ENCODE results near the gene SVEP1.
"Not testable (repeated sequence)": the region's sequence is repeated elsewhere in the genome, so short reads cannot be mapped to it uniquely, and the experiment has no call there.

Gene SVEP1

DNA sequence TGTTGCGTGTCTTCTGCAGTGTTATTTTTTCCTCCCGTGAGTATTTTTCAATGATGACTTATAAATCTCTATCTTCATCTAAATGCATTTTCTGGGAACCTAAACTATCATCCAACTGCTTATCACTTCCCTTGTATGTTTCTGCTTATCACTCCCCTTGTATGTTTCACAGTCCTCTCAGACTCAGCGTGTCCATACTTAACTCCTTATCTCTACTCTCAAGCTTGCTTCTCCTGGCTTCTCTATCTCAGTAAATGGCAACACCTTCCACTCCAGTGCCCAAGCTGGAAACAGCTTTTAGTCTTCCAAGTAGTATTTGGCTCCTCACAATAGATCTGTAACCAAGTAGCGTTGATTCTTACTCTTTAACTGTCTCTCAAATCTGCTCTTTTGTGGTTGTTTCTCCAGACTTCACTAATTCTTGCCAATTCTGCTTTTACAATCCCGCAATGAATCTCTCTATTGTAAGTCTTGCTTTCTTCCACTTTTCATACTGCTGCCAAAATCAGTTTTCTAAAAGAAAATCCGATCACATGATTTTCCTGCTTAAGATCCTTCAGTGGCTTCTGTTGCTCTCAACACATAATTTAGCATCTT, 208.0 kb downstream of the SVEP1 start:
- Mint-ChIP-seq H3K4me1 (ENCODE audit: low read depth) (no peaks in the 10 kb centered on the region), H3K36me3 (ENCODE audit: low read depth) (no peaks in the 10 kb centered on the region), H3K27ac (no peak overlapping the region), H3K9me3 (no peaks in the 10 kb centered on the region), H3K27me3 (ENCODE audit: low read depth) (no peaks in the 10 kb centered on the region), H3K4me3 (no peak overlapping the region)

DNA sequence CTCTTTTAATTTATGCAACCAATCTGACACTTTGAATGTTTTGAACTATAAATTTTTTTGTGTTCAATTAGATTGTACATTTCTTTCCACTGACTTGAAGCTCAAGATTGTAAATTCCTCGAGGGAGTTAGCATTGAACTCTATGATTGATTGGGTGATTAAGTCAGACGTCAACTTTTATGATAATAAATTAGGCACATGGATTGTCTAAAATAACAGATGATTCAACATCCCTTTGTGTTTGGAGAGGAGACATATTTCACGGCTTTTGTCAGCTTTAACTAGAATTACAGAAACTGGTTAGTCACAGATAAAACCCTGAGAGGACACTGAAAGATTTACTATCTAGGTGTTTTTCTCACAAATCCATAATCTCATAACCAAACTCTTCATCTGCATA, 209.2 kb downstream of the SVEP1 start:
- Mint-ChIP-seq H3K36me3 (ENCODE audit: low read depth) (no peaks in the 10 kb centered on the region), H3K4me3 (no peak overlapping the region), H3K9me3 (no peaks in the 10 kb centered on the region), H3K27ac (no peak overlapping the region), H3K4me1 (ENCODE audit: low read depth) (no peaks in the 10 kb centered on the region), H3K27me3 (ENCODE audit: low read depth) (no peaks in the 10 kb centered on the region)

GRCh38 chr9:110364451-110364850, 215.1 kb downstream of the SVEP1 start:
- H3K27ac Mint-ChIP-seq: no peak overlapping the region
- H3K4me3 Mint-ChIP-seq: no peak overlapping the region
- H3K27me3 Mint-ChIP-seq (ENCODE audit: low read depth): no peaks in the 10 kb centered on the region
- no peaks in the 10 kb centered on the region for H3K4me1 Mint-ChIP-seq (ENCODE audit: low read depth)
- H3K36me3 Mint-ChIP-seq (ENCODE audit: low read depth): no peaks in the 10 kb centered on the region
- H3K9me3 Mint-ChIP-seq: no peaks in the 10 kb centered on the region

- not testable (repeated sequence) for H3K27ac Mint-ChIP-seq; H3K36me3 Mint-ChIP-seq (ENCODE audit: low read depth); H3K27me3 Mint-ChIP-seq (ENCODE audit: low read depth); H3K4me3 Mint-ChIP-seq; H3K4me1 Mint-ChIP-seq (ENCODE audit: low read depth); H3K9me3 Mint-ChIP-seq
Measured at GRCh38 chr9:110358992-110359391, 220.5 kb downstream of the SVEP1 start.

DNA sequence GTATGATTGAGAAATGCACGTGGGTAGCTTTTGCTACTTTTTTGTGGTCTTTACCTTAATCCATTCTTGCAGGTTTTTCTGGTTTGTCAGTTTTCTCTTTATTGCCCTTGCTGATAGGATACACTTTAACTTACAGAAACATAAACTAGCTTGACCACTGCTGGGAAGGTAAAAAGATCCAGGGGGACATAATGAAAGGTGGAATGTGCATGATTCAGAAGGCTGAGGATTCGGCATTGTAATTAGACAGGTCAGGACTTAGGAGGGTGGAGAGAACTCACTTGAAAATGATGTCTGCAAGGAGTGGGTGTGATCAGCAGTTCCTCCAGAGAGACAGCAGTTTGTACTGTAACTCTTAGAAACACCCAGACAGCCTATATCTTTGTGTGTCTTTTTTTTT, 222.0 kb downstream of the SVEP1 start:
- Mint-ChIP-seq H3K4me3 (no peak overlapping the region), H3K9me3 (no peaks in the 10 kb centered on the region), H3K36me3 (ENCODE audit: low read depth) (no peaks in the 10 kb centered on the region), H3K4me1 (ENCODE audit: low read depth) (no peaks in the 10 kb centered on the region), H3K27me3 (ENCODE audit: low read depth) (no peaks in the 10 kb centered on the region), H3K27ac (no peak overlapping the region)

DNA sequence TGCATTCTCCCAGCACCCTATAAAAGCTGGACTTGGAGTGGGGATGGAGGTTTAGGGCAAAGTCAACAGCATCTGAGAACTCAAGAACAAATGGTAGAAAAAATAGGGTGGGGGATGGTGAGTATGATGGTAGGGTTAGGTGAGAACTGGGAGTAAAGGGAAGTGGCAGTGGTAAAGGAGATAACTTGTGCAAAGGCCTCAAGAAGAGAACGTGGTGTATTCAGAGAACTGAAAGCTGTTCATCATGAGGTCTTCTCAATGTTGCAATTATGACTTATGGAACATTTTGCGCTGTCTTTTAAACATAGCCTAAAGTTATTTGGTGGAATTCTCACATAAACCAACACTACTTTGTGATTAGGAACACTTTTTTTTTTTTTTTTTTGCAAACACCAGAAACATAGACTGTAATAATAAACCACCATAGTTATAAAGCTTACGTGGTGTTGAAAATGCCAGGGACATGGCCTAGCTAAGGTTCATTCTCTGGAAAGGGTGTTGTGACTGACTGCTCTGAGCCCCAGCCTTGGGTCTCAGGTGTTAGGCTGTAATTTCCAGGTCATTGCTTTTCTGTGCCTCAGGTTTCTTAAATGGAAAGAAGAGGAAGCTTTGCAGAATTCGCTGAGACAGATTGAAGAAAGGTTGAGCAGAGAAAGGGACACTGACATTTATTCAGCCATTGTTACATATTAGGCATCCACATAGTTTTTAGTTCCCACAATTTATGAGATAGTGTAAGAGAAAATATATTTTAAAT, 222.7 kb downstream of the SVEP1 start:
- Mint-ChIP-seq H3K36me3 (ENCODE audit: low read depth) (no peaks in the 10 kb centered on the region), H3K9me3 (no peaks in the 10 kb centered on the region), H3K27me3 (ENCODE audit: low read depth) (no peaks in the 10 kb centered on the region), H3K27ac (no peak overlapping the region), H3K4me3 (no peak overlapping the region), H3K4me1 (ENCODE audit: low read depth) (no peaks in the 10 kb centered on the region)

GRCh38 chr9:110355911-110356310, 223.6 kb downstream of the SVEP1 start:
- Mint-ChIP-seq H3K27me3 (ENCODE audit: low read depth) (no peaks in the 10 kb centered on the region), H3K4me3 (no peak overlapping the region), H3K9me3 (no peaks in the 10 kb centered on the region), H3K4me1 (ENCODE audit: low read depth) (no peaks in the 10 kb centered on the region), H3K27ac (no peak overlapping the region), H3K36me3 (ENCODE audit: low read depth) (no peaks in the 10 kb centered on the region)

DNA sequence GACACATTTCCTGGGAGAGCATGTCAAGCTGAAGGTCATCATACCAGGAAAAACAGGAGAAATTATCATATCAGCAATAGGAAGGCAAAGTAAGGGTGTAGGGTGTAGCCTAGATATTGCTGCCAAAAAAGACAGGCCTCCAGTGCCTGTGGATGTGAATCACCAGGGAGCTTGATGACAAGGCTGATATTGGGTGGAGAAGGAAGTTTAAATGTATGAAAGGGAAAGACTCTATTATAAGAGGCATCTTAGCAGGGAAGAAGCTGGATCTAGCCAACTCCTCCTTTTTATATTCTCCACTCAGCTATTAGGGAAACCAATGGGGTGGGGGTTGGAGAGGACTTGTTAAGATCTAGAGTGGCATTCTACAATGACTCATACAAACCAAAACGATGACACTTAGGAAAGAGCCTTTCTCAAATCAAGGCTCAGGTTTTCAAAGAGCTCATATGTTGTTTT, 228.5 kb downstream of the SVEP1 start:
- H3K36me3 Mint-ChIP-seq (ENCODE audit: low read depth): no peaks in the 10 kb centered on the region
- H3K9me3 Mint-ChIP-seq: no peaks in the 10 kb centered on the region
- H3K4me1 Mint-ChIP-seq (ENCODE audit: low read depth): no peaks in the 10 kb centered on the region
- no peak overlapping the region for H3K27ac Mint-ChIP-seq
- H3K4me3 Mint-ChIP-seq: no peak overlapping the region
- no peaks in the 10 kb centered on the region for H3K27me3 Mint-ChIP-seq (ENCODE audit: low read depth)

DNA sequence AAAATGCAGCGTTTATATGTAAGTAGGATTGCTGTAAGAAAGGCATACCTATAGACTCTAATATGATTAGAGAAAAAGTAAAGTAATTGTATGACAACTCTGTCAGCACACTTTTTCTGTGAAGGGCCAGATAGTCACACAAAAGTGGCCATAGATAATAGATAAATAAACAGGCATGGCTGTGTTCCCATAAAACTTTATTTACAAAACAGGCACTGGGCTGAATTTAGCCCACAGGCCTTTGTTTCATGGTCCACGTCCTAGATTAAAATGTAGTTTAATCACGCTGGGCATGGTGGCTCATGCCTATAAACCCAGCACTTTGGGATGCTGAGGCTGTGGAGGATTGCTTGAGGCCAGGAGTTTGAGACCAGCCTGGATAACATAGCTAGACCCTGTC, 233.2 kb downstream of the SVEP1 start:
- no peak overlapping the region for H3K4me3 Mint-ChIP-seq
- H3K4me1 Mint-ChIP-seq (ENCODE audit: low read depth): no peaks in the 10 kb centered on the region
- H3K36me3 Mint-ChIP-seq (ENCODE audit: low read depth): no peaks in the 10 kb centered on the region
- H3K27ac Mint-ChIP-seq: no peak overlapping the region
- H3K9me3 Mint-ChIP-seq: no peaks in the 10 kb centered on the region
- no peaks in the 10 kb centered on the region for H3K27me3 Mint-ChIP-seq (ENCODE audit: low read depth)

DNA sequence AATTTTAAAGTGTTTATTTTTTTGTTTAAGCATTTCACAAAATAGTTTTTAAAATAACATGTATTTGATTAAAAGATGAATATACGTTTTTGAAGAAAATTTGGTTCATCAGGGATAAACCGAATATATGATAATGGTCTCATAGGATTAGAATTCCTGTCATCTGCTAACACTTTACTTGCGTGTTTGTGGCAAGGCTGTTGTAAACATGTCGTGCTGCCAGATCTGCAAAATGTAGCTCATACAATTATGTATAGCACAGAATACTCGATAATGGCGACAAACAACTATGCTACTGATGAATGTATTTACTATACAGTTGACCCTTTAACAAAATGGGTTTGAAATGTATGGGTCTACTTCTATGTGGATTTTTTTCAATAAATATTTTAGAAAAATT, 234.7 kb downstream of the SVEP1 start:
- Mint-ChIP-seq H3K9me3 (no peaks in the 10 kb centered on the region), H3K36me3 (ENCODE audit: low read depth) (no peaks in the 10 kb centered on the region)

DNA sequence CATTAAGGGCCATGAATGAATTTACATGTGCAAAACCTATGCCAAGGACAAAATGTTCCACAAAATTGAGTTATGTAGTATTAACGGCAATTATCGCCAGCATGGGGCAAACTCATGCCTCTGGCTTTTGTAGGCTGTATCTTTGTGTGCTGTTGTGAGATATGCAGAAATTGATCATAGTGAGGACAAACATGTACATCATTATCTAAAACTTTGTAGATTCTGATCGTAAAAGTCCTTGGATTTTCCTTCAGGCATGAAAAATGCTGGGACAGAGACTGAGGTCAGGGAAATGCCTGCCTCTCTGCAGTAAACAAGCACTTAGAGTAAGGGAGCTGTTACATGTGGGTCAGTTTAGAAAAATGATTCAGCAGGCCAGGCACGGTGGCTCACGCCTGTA, 236.0 kb downstream of the SVEP1 start:
- H3K36me3 Mint-ChIP-seq (ENCODE audit: low read depth): no peaks in the 10 kb centered on the region

More for the DNA sequence above, 234.7 kb downstream of the SVEP1 start:
- Mint-ChIP-seq H3K4me3 (no peak overlapping the region), H3K4me1 (ENCODE audit: low read depth) (no peaks in the 10 kb centered on the region), H3K27me3 (ENCODE audit: low read depth) (no peaks in the 10 kb centered on the region), H3K27ac (no peak overlapping the region)

GRCh38 chr9:110340306-110340705, 239.2 kb downstream of the SVEP1 start:
- Mint-ChIP-seq H3K27ac (no peak overlapping the region), H3K4me1 (ENCODE audit: low read depth) (no peaks in the 10 kb centered on the region), H3K27me3 (ENCODE audit: low read depth) (no peaks in the 10 kb centered on the region), H3K9me3 (no peaks in the 10 kb centered on the region), H3K4me3 (no peak overlapping the region), H3K36me3 (ENCODE audit: low read depth) (no peaks in the 10 kb centered on the region)

More for the DNA sequence above, 236.0 kb downstream of the SVEP1 start:
- no peak overlapping the region for H3K4me3 Mint-ChIP-seq
- H3K9me3 Mint-ChIP-seq: no peaks in the 10 kb centered on the region
- H3K4me1 Mint-ChIP-seq (ENCODE audit: low read depth): no peaks in the 10 kb centered on the region
- H3K27me3 Mint-ChIP-seq (ENCODE audit: low read depth): no peaks in the 10 kb centered on the region
- H3K27ac Mint-ChIP-seq: no peak overlapping the region

- H3K4me1 Mint-ChIP-seq (ENCODE audit: low read depth): peaks cover 4% of the 10 kb centered on the region
- H3K9me3 Mint-ChIP-seq: no peaks in the 10 kb centered on the region
- H3K27ac Mint-ChIP-seq: no peak overlapping the region
- H3K36me3 Mint-ChIP-seq (ENCODE audit: low read depth): no peaks in the 10 kb centered on the region
- no peak overlapping the region for H3K4me3 Mint-ChIP-seq
- H3K27me3 Mint-ChIP-seq (ENCODE audit: low read depth): no peaks in the 10 kb centered on the region
Measured at GRCh38 chr9:110338143-110338542, 241.4 kb downstream of the SVEP1 start.

GRCh38 chr9:110337727-110338126, 241.8 kb downstream of the SVEP1 start, which contains the start of gene TXNDC8:
Gene TXNDC8, minus strand, starts transcription at chr9:110337863.
- Mint-ChIP-seq H3K4me1 (ENCODE audit: low read depth) (peaks cover 4% of the 10 kb centered on the region), H3K27me3 (ENCODE audit: low read depth) (no peaks in the 10 kb centered on the region), H3K9me3 (no peaks in the 10 kb centered on the region), H3K4me3 (no peak within 1 kb of the TSS), H3K27ac (no peak within 1 kb of the TSS), H3K36me3 (ENCODE audit: low read depth) (no peaks in the 10 kb centered on the region)

DNA sequence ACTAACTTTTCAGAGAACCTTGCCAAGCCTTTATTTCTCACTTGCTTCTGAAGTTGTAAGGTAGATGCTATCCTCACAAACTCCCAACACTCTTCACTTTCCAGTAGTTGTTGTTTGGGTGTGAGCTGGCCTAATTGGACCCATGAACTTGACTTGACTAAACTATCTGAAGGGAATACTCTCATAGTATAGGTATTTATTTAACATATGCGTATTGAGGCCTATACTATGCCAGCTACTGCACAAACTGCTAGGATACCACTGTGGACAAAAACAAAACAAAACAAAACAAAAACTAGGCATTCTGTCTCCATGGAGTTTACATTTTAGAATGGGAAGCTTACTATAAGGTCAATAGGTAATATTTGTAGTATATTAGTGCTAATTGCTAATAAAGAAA, 243.2 kb downstream of the SVEP1 start:
- peaks cover 4% of the 10 kb centered on the region for H3K4me1 Mint-ChIP-seq (ENCODE audit: low read depth)
- no peak overlapping the region for H3K27ac Mint-ChIP-seq
- H3K36me3 Mint-ChIP-seq (ENCODE audit: low read depth): no peaks in the 10 kb centered on the region
- H3K27me3 Mint-ChIP-seq (ENCODE audit: low read depth): no peaks in the 10 kb centered on the region
- H3K9me3 Mint-ChIP-seq: no peaks in the 10 kb centered on the region
- H3K4me3 Mint-ChIP-seq: no peak overlapping the region

All from T-helper 1 cell treated with Interleukin-12 subunit alpha and Interleukin-12 subunit beta and Interleukin-4 antibody, amounts not matched to agents 30 μg/mL and 1 μg/mL, for 36 hours (primary cell).